Type B pancreatic cell (in vitro differentiated cells): ENCODE data around the gene COMT. TPM values are rescaled to one million over a fixed set of nuclear protein-coding genes. Genes with fewer than 3 reads are reported as not detected.
"Not testable (repeated sequence)": the region's sequence is repeated elsewhere in the genome, so short reads cannot be mapped to it uniquely, and the experiment has no call there.

Experiments
- DNase-seq: peaks from one replicate; pipeline ENCODE4 v3.0.0; 2021; ENCODE audit warnings: mixed read lengths; ENCODE audit not compliant: unreplicated experiment; ENCODE audit errors: extremely low spot score
- H3K27ac Mint-ChIP-seq: 2 replicates; pipeline ENCODE4 v1.8.0; 2021; ENCODE audit warnings: mild to moderate bottlenecking, mixed read lengths
- H3K27me3 Mint-ChIP-seq: 2 replicates; pipeline ENCODE4 v1.8.0; 2021; ENCODE audit warnings: mixed read lengths
- H3K36me3 Mint-ChIP-seq: 2 replicates; pipeline ENCODE4 v1.8.0; 2021; ENCODE audit warnings: mixed read lengths
- H3K4me1 Mint-ChIP-seq: one replicate; pipeline ENCODE4 v1.8.0; 2021; ENCODE audit warnings: mixed read lengths; ENCODE audit not compliant: unreplicated experiment
- H3K4me3 Mint-ChIP-seq: 2 replicates; pipeline ENCODE4 v1.8.0; 2021; ENCODE audit warnings: mild to moderate bottlenecking, mixed read lengths
- H3K9me3 Mint-ChIP-seq: 2 replicates; pipeline ENCODE4 v1.8.0; 2021; ENCODE audit warnings: mixed read lengths
- CTCF ChIP-seq: fragments of 200-600 bp; sonication (generic); conservative IDR thresholded peaks from 2 replicates; pipeline ENCODE4 v1.5.0; 2021; ENCODE audit warnings: antibody characterized with exemption, mild to moderate bottlenecking
- total RNA-seq: library from RNA; stranded (reverse); gene quantifications from 2 replicates; pipeline ENCODE4 v1.2.1, GENCODE V29; 2021; ENCODE audit warnings: low replicate concordance

The COMT gene
- total RNA-seq, 1 donor from 2014 or later, result 87.4 TPM

DNA sequence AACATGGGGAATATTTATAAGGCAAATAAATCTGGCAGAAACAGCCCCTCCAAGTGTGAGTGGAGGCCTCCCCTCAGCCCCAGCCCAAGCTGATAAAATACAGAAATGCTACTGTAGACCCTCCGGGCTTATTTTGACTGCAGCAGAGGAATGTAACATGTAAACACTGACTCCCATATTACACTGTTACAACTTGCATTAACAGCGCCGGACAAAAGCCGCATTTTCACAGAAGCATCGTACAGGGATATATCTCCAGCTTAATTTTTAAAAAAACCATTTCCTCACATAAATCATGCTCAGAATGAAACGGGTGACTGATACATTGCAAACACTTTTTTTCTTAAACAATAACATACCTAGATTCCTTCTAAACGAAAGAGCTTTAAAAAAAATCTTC is 36.6 kb upstream of the COMT start:
- TF ChIP-seq CTCF, result no peak
- no peak for DNase-seq
- Mint-ChIP-seq H3K4me3 (no peak overlapping the region), H3K4me1 (peaks cover 28% of the 10 kb centered on the region), H3K27ac (peak overlapping the region; percentile 66), H3K9me3 (no peaks in the 10 kb centered on the region), H3K36me3 (peaks cover 2% of the 10 kb centered on the region), H3K27me3 (peaks cover 3% of the 10 kb centered on the region)

DNA sequence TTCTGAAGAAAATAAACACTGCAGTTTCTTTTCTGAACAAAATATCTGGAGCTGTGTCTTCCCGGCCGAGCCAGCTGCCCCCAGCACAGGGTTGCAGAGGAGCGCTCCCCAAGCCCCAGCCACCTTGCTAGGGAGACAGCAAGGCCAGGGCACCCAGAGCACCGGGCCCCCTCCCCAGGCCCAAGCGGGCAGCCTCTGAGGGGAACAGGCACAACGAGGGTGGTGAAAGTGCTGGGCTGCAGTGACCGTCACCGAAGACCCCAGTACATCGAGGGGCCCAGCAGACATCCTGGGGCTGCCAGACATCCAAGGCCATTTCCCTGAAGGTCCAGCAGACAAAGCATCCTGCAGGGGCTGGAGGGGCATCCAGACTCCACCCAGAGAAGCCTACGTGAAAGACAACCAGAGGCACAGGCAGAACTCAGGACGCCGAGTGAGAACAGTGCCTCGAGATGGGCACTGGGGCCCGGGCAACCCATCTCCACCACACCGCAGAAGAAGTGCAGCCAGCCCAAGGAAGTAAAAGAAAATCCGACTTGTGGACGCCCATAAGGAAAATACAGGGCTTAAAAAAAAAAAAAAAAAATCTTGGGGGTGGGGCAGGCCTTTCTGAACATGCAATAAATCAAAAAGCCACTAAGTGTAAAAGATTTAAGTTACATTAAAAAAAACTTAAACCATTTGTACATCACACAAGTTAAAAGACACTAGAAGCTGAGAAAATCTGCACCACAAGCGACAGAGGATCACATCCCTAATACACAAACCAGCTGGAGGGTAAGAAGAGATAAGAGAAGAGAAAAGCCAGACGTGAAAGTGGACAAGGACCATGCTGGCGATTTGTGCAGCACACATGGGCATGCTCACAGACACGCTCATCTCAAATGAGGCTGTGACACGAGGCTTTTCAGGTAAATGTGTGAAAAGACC is 36.0 kb upstream of the COMT start:
- peaks cover 4% of the 10 kb centered on the region for H3K36me3 Mint-ChIP-seq
- TF ChIP-seq CTCF, result no peak
- peaks cover 30% of the 10 kb centered on the region for H3K4me1 Mint-ChIP-seq
- H3K4me3 Mint-ChIP-seq, result no peak overlapping the region
- no peak for DNase-seq
- H3K9me3 Mint-ChIP-seq, result no peaks in the 10 kb centered on the region
- peaks cover 4% of the 10 kb centered on the region for H3K27me3 Mint-ChIP-seq
- H3K27ac Mint-ChIP-seq, result no peak overlapping the region

- H3K36me3 Mint-ChIP-seq, H3K9me3 Mint-ChIP-seq, DNase-seq, H3K27me3 Mint-ChIP-seq, H3K4me3 Mint-ChIP-seq, H3K27ac Mint-ChIP-seq: not testable (repeated sequence)
- H3K4me1 Mint-ChIP-seq, result peaks cover 26% of the 10 kb centered on the region
Observed at GRCh38 chr22:19906864-19907263, 34.7 kb upstream of the COMT start.

DNA sequence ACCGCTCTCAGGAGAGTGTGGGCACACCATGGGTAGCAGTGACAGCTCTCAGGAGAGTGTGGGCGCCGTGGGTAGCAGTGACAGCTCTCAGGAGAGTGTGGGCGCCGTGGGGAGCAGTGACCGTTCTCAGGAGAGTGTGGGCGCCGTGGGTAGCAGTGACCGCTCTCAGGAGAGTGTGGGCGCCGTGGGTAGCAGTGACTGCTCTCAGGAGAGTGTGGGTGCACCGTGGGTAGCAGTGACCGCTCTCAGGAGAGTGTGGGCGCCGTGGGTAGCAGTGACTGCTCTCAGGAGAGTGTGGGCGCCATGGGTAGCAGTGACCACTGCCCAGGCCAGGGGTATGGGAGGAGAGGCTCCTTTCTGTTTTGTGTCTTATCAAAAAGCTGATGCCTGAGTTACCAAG is 33.7 kb upstream of the COMT start:
- not testable (repeated sequence) for H3K27ac Mint-ChIP-seq, H3K36me3 Mint-ChIP-seq, H3K9me3 Mint-ChIP-seq, DNase-seq, H3K4me3 Mint-ChIP-seq, H3K27me3 Mint-ChIP-seq
- H3K4me1 Mint-ChIP-seq, result peaks cover 21% of the 10 kb centered on the region

DNA sequence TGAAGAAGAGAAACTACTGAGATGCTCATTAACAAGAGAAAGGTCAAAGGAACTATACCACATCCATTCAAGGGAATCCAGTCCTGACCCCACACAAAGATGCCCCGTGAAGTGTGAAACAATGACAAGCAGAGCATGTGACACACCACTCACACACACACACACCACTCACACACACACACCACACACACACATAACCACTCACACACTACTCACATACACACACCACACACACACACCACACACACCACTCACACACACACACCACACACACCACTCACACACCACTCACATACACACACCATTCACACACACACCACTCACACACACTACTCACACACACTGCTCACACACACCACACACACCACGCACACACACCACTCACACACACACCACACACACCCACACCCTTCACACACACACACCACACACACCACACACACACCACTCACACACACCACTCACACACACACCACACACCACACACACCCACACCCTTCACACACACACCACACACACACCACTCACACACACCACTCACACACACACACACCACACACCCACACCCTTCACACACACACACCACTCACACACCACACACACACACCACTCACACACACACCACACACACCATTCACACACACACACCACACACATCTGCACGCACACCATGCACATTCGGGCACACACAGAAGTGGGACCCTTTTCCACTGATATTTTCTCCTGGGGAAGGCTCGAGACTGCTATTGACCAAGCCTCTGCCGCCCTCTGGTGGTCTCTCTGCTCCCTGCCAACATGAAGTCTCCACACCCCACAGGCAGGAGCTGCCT is 32.0 kb upstream of the COMT start:
- peak overlapping the region; percentile 22 for H3K27ac Mint-ChIP-seq
- peaks cover 10% of the 10 kb centered on the region for H3K36me3 Mint-ChIP-seq
- peak; percentile 86 for DNase-seq
- peaks cover 17% of the 10 kb centered on the region for H3K4me1 Mint-ChIP-seq
- peaks cover 6% of the 10 kb centered on the region for H3K27me3 Mint-ChIP-seq
- no peaks in the 10 kb centered on the region for H3K9me3 Mint-ChIP-seq
- no peak overlapping the region for H3K4me3 Mint-ChIP-seq
- peak; percentile 88 for TF ChIP-seq CTCF

GRCh38 chr22:19910180-19910744 is 31.3 kb upstream of the COMT start:
- Mint-ChIP-seq H3K9me3 (no peaks in the 10 kb centered on the region), H3K36me3 (peaks cover 16% of the 10 kb centered on the region), H3K27me3 (peaks cover 7% of the 10 kb centered on the region), H3K4me3 (no peak overlapping the region), H3K4me1 (peaks cover 13% of the 10 kb centered on the region), H3K27ac (peak overlapping the region; percentile 22)
- no peak for DNase-seq
- TF ChIP-seq CTCF, result no peak
